Left renal cortex interstitium (tissue), 4 donors: ENCODE results near the gene SLC38A8. TPM values are rescaled to one million over a fixed set of nuclear protein-coding genes. Genes with fewer than 3 reads are reported as not detected.

Source experiments
- DNase-seq, 4 donors: peaks; one replicate each; pipeline ENCODE4 v3.0.0-alpha.2; 2013; ENCODE audit warnings: low read depth in 4 of 4, low spot score in 2 of 4, missing footprints in 1 of 4
- polyA plus RNA-seq, 4 donors: library from polyadenylated mRNA; unstranded; fragments of 120-200 nt; gene quantifications; one replicate each; pipeline ENCODE4 v1.2.1, GENCODE V29; 2013; ENCODE audit not compliant: insufficient read length in 4 of 4

The SLC38A8 gene
- polyA plus RNA-seq, 4 donors = 0.14 TPM; not detected in 3

- DNase-seq = no peak
Measured at GRCh38 chr16:84033251-84034195, 9.1 kb downstream of the SLC38A8 start.

DNA sequence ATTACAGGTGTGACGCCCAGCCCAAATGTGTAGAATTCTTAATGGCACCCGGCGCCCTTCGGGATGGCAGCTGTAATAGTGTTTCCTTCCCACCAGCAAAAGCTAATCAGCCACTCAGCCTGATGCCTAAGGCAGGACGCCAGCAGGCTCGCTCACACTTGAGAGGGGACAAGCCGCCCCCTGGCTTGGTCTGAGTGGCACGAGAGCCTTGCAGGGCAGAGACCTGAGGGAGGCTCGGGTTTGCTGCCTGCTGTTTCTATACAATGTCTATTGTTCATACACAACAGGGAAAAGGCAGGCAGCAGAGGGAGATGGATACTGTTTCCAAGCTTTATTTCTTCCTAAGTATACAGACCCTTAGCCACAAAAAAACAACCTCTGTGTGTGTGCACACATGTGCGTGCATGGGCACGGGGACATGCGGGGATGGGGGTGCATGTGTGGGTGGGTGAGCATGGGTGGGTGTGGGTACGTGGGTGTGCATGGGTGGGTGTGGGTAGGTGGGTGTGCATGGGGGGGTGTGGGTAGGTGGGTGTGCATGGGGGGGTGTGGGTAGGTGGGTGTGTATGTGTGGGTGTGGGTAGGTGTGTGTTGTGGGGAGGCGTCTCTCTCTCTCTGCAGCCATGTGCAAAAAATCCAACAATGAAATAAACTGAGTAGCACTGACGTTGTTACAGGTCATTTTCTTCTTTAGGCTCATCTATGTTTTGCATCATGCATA, 10.0 kb downstream of the SLC38A8 start:
- no peak for DNase-seq

- no peak for DNase-seq
Measured at GRCh38 chr16:84031556-84031955, 11.0 kb downstream of the SLC38A8 start.

DNA sequence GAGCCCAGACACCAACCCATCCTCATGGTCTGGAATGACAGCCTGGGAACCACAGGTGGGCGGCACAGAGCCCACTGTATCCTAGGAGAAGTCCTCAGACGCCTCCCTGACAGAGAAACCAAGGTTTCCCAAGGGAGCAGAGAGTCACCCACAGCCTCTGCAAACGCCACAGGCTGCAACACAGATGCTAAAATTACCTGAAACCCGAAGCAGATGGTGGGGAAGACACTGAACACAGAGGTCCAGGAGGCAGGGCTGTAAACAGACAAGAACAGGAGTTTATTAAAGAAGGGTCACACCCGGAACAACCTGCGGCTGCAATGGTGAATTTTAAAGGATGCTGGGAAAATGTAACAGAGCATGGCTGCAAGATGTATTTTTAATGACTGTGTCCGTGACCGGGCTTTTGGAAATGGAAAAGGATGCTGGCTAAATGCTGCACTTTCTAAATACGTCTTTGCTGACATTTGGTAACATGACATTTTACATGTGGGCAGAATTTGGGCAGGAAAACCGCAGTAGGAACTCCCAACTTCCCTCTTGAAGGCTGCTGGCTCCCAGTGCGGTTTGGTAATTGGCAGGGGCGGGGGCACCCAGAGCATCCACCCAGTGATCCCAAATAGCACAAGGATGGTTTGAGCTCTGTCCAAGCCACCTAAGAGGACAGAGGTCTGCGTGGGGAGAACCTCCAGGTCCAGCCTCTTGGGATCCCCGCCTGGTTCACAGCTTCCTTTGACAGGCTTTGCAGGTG, 13.1 kb downstream of the SLC38A8 start:
- no peak for DNase-seq

- no peak for DNase-seq
Measured at GRCh38 chr16:84027625-84028024, 15.0 kb downstream of the SLC38A8 start.

GRCh38 chr16:84026606-84027005, 16.0 kb downstream of the SLC38A8 start:
- no peak for DNase-seq

GRCh38 chr16:84024854-84025253, 17.7 kb downstream of the SLC38A8 start:
- no peak for DNase-seq

DNA sequence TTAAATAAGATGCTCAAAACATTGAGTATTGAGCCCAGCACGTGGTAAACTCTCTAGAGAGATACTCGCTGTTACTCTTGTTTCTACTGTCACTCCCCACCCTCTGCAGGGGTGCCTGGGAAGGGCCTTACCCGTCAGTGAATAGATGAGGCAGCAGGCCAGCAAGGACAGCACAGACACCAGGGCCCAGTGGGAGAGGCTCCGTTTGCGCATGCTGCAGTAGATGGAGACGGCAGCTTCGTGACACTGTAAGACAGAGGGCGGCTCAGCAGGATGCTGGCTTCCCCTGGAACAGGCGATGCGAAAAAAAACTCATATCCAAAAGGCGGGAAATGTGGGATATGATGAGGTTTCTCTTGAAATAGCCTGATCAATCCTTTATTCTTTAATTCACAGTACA, 20.0 kb downstream of the SLC38A8 start:
- DNase-seq = no peak

GRCh38 chr16:84021488-84021887, 21.1 kb downstream of the SLC38A8 start:
- no peak for DNase-seq

- DNase-seq = no peak
Measured at GRCh38 chr16:84020353-84020752, 22.2 kb downstream of the SLC38A8 start.

DNA sequence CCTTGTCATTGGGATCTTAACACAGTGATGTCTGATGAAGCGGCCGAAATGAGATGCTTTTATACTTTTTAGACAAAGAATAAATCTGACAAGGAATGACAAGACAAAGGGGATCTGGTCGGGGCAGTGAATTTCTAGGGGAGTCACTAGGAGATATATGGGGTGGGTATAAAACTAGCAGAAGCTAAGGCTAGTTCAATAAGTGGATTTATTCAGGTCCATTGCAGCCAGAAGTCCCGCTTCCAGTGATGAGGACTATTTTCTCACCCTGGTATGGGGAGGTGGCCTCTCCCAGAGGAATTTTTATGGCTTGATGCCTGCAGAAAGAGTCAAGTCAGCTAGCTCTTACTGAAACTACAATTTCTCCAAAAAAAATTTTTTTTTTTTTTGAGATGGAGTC, 23.9 kb downstream of the SLC38A8 start:
- no peak for DNase-seq

DNA sequence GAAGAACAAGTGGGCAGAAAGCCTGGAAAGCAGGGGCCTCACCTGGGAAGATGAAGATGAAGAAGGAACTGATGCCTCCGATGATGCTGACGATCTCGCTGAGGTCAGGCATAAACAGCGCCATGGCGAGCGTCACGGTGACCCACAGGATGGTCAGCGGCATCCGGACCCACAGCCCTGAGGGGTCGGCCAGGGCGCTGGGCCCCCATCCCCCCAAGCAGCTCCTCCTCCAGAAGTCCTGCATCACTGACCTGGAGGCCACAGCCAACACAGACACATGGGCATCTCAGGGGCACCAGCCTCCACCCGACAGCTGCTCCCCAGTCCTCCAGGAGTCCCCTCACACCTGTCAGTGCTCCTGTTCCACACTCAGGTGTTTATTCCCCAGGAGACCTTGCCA, 26.1 kb downstream of the SLC38A8 start:
- DNase-seq = no peak

GRCh38 chr16:84015399-84015798, 27.2 kb downstream of the SLC38A8 start:
- DNase-seq = no peak

DNA sequence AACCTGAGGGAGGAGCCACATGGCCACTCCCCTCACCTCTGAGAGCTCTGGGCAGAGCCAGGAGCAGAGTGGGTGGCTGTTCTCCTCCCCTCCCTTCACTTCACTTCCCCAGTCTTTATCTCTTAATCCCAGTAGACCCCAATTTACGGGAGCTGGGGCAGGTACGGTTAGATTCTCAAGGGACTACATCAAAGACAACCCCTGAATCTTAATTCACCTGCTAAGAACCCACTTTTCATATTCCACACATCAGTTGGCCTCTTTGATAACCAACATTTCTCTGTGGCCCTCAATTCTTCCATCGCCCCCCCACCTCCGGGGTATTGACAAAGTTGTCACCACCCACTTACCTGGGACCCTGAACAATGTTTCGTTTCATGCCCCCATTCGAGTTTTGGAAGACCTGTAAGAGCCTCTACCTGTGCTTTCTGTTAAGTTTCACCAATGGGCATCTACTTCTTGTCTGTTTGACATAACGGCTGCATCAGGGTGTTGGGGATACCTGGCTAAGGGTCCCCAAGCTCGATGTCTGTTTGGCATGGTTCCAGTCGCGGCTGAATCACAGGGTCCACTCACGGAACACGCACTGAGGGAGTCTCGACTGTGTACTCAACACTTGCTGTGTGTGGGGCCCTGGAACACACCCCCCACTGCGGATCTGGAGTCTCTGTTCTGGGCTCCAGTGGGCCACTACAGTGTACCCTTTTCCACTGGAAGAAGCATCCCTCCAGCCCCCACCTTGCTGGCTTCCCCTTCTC, 27.8 kb downstream of the SLC38A8 start:
- no peak for DNase-seq

DNA sequence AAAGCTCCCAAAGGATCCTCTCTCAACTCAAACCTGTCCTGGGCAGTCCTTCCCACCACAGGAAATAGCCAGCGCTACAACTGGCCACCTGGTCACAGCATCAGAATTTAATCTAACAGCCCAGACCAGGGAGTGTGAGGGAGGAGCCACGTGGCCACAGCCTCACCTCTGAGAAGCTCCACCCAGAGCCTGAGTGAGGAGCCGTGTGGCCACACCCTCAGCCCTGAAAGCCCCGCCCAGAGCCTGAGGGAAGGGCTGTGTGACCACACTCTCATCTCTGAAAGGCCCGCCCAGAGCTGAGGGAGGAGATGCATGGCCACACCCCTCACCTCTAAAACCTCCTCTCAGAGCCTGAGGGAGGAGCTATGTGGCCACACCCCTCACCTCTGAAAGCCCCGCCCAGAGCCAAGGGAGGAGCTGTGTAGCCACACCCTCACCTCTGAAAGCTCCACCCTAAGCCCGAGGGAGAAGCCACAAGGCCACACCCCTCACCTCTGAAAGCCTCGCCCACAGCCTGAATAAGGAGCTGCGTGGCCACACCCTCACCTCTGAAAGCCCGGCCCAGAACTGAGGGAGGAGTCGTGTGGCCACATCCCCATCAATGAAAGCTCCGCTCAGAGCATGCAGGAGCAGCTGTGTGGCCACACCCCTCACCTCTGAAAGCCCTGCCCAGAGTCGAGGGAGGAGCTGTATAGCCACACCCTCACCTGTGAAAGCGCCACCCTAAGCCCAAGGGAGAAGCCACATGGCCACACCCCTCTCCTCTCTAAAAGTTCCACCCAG, 28.6 kb downstream of the SLC38A8 start:
- peak in 1 of 4 donors; percentile 13 for DNase-seq

DNA sequence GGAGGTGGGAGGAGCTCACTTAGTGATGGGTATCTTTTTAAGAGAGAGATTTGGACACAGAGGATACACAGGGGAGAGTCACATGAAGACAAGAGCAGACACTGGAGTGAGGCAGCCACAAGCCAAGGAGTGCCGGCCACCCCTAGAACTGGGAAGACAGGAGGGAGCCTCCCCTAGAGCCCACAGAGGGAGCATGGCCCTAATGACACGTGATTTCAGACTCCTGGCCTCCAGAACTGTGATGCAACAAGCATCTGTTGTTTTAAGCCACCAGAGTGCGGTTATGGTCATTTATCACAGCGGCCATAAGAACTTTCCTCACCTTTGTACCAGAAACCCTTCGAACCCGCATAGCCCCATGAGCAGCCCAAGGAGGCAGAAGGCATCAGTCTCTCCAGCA, 33.3 kb downstream of the SLC38A8 start:
- DNase-seq = no peak

DNA sequence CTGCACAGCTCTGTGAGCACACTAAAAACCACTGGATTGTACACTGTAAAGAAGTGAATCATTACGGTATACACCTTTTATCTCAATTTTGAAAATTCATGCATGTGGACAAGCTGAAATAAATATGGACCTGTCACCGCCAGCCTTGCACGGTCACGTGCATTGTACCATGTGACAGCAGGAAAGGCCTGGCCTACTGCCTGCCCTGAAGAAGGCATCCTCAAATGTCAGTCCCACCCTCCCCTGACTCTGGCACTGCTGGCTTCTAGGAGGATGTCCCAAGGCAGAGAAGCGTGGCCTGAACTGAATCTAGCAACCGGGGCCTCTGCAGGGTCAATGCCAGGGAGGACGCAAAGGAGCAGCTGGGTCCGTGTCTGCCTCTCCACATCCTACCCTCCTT, 34.6 kb downstream of the SLC38A8 start:
- peak in 1 of 4 donors; percentile 20 for DNase-seq

GRCh38 chr16:84007520-84007919, 35.1 kb downstream of the SLC38A8 start:
- DNase-seq = no peak

- DNase-seq = no peak
Measured at GRCh38 chr16:84005391-84005790, 37.2 kb downstream of the SLC38A8 start.

DNA sequence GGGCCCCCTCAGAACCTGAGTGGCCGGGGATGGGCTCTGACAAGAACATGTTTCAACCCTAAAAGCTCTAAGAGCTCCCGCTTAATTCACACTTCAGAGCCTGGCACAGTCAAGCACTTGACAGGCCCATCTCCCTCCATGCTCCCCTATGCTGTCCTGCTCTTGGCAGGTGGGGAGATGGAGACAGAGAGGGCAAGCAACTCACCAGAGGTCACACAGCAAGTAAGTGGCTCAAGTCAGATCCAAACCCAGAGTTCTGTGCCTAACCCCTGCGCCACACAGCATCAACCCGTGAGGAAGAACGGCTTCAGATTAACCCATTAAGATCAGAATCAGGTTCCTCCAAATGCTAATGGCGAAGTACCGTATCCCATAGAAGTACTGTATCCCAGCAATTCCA, 38.2 kb downstream of the SLC38A8 start:
- no peak for DNase-seq
